GM19025 (cell line): Measurements from ENCODE around the gene MRPS6.

ENCODE experiments used
- ATAC-seq: cut with Tn5 transposase; IDR thresholded peaks from one replicate; pipeline ENCODE4 v1.9.1; 2021; ENCODE audit warnings: mild to moderate bottlenecking, low read depth, moderate library complexity; ENCODE audit not compliant: unreplicated experiment

Gene MRPS6

GRCh38 chr21:34073032-34073748 lies at the start of gene MRPS6, which contains the start of gene SLC5A3:
Gene MRPS6, plus strand, starts transcription at chr21:34073578. Its CDS starts 123 bp downstream, at chr21:34073701.
Gene SLC5A3, plus strand, starts transcription at chr21:34073578. Its CDS starts 21,621 bp downstream, at chr21:34095199.
- ATAC-seq: peak; percentile 80

GRCh38 chr21:34023691-34024373 lies 49.5 kb upstream of the MRPS6 start:
- no peak for ATAC-seq

GRCh38 chr21:34024374-34024693 lies 49.0 kb upstream of the MRPS6 start:
- ATAC-seq: no peak

DNA sequence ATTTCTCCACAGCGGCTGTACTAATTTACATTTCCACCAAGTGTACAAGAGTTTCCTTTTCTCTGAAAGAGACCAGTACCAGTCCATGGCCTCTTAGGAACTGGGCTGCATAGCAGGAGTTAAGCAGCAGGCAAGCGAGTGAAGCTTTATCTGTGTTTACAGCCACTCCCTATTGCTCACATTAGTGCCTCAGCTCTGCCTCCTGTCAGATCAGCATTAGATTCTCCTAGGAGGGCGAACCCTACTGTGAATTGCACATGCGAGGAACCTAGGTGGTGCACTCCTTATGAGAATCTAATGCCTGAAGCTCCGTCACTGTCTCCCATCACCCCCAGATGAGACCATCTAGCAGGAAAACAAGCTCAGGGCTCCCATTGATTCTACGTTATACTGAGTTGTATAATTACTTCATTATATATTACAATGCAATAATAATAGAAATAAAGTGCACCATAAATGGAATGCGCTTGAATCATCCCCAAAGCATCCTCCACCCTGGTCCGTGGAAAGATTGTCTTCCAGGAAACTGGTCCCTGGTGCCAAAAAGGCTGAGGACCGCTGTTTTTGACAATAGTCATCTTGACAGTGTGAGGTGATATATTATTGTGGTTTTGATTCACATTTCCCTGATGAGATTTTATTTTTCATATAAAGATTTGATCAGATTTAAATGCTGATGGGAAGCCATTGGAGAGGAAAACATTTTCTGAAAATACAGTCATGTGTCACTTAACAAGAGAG lies 45.5 kb upstream of the MRPS6 start:
- no peak for ATAC-seq

DNA sequence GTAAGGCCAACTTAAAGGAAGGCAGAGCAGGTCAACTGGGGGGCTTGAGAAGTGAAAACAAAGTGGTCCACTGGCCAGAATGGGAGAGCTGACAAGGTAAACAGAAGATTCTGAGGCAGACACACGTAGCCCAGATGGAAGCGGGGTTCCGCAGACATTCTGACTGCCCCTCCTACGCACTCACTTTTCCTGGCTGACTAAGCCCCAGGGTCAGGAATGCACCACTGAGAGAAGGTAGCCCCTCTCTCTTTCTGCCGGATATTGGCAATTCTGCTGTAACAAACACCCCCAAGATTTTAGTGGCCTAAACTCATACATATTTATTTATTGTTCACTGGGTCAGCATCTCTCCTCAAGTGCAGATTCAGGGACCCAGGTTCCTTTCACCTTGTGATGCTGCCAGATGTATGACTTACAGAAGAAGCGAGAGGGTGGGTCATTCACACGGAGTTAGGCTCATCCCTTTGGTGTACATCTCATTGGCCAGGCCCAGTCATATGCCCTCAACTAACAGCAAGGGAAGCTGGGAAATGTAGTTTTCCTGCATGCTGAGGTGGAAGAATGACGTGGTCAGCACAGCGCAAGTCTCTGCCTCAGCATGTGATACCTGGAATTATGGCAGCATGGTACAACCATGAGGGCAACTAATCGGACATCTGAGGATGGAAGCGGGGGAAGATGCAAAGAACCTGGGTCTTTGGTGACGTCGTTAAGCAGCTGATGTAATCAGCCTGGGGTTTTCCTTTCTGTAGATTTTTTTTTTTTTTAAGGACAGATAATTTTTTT lies 43.4 kb upstream of the MRPS6 start:
- ATAC-seq: peak; percentile 91

- no peak for ATAC-seq
Measured at GRCh38 chr21:34031835-34032370, 41.5 kb upstream of the MRPS6 start.

GRCh38 chr21:34034369-34035014 lies 38.9 kb upstream of the MRPS6 start:
- ATAC-seq: no peak

DNA sequence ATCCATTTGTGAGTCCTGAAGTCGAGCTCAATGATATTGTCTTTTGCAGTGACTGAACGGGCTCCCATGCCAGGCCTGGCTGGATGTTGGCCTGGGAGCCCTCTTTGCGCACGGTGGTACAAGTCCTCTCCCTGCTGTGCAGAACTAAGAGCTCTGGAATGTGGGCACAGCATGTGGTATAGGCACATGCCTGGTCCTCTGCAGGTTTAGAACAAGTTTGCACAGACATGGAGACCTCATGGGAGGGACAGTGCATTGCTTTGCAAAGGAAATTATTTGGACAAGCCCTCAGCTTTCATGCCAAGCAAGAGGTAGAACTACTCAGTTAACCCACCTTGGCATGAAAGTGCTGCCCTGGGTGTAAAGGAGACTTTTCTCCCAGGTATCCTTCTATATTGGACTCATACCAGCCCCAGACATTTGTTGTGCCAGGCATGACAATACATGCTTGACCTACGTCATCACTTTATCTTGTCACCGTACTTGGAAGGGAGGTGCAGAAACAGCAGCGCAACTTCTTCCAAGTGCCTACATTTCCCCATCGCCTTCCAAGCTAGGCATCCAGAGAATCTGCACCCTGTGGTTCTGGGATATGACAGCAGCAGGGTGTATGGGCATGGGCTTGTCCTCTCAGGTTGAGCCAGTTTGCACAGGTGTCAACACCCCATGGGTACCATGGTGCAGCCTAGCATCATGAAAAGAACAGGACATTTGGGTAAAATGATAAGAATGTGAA lies 37.6 kb upstream of the MRPS6 start:
- no peak for ATAC-seq

DNA sequence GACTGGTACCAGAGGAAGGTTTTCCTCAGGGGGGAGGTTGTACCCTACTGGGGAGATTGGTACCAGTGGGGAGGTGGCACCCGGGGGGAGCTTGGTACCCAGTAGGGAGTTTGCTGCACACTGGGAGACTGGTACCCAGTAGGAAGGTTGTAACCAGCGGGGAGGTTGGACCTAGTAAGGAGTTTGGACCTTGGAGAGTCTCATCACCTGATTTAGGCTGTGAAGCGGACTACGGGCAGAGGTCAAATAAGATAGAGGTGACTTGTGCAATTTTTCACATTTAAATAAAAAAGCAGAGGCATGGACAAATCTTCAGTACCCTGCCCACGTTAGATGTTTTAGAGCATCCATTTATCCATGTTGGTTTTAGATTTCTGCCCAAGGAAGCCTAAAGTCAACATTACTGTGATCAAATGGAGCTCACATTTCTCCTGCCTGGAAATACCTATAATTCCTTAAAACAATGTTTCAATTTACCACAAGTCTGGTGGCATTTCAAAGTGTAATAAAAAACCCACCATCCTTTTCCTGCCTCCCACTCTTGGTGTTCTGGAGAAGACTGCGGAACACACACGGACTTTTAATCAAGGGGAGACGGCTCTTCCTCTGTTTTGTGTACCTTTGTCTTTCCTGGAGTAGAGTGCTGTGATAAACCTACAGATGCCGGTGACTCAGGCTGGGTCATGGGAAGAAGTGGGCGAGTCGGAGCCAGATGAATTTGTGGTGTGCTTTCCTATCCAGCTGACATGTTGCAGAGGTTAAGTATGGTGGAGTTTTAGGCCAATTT lies 36.2 kb upstream of the MRPS6 start:
- ATAC-seq: no peak

DNA sequence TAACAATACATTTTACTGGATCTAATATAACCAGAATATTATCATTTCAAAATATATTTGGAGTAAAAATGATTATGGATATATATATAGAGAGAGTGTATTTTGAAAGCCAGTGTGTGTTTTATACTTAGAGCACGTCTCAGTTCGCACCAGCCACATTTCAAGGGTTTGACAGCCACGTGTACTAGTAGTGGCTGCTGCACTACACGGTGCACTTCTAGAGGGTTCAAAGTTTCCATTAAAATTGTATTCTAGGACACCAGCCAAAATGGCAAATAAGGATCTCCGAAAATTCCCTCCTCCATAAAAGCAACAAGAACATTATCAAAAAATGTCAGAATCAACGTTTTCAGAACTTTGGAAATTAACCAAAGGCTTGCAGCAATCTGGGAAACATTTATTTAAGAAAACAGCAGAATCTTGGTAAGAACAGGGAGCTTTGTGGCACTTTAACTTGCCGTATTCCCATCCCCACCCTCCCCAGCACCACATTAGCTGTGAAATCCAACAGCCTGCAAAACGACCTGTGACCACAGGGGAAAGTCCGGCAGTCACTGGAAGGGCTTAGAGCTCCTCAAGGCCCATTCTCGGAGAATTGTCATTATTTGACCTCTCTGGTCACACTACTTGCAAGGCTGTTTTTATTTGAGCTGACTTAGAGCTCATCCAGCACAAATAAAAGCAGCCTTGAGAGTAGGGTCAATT lies 33.5 kb upstream of the MRPS6 start:
- ATAC-seq: no peak

- no peak for ATAC-seq
Measured at GRCh38 chr21:34042735-34043134, 30.6 kb upstream of the MRPS6 start.

DNA sequence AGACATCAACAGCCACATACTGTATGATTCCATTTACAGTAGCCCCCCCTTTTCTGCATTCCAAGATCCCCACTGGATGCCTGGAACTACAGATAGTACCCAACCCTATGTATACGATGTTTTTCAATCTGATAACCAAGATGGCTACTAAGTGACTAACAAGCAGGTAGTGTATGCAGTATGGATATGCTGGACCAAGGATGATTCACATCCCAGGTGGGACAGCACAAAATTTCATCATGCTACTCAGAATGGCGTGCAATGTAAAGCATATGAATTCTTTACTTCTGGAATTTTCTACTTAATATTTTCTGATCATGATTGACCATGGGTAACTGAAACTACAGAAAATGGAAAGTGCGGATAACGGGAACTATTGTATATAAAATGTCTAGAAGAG lies 30.0 kb upstream of the MRPS6 start:
- ATAC-seq: no peak

GRCh38 chr21:34046917-34047316 lies 26.5 kb upstream of the MRPS6 start:
- ATAC-seq: no peak

GRCh38 chr21:34047835-34048234 lies 25.5 kb upstream of the MRPS6 start:
- no peak for ATAC-seq

- ATAC-seq: no peak
Measured at GRCh38 chr21:34052171-34052570, 21.2 kb upstream of the MRPS6 start.

DNA sequence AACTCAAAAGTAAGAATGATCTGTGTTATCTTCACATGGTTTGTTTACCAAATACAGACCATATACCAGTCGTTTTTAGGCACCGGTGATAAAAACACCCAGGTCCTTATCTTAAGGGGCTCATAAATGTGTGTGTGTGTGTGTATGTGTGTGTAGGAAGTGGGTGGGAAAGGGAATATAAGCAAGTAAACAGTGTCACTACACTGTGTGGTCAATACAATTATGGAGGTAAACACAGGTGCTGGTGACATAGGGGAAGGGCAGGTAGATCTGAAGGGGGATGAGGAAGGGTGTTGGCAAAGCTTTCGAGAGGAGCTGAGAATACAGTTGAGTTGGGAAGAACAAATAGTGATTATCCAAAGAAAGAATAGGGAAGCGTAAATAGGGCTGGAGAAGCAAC lies 19.1 kb upstream of the MRPS6 start:
- ATAC-seq: no peak

- no peak for ATAC-seq
Measured at GRCh38 chr21:34055615-34056014, 17.8 kb upstream of the MRPS6 start.

DNA sequence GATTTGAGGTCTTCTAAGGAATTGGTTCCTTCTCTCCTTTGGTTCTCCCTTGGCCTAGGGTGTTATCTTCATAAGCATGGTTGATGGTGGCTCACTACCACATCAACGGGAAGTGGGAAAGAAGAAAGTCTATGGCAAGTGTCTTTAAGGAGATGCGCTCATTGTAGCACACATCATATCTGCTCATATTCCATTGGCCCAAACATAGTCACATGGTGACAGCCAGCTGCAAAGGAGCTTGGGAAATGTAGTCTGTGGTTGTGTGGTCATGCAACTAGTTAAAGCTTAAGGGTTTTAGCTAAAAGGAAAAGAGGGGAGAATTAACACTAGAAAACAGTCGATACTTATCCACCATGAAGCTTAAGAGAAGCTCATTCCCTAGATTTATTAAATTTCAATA lies 11.4 kb upstream of the MRPS6 start:
- no peak for ATAC-seq
